ENCODE measurements around the gene FBXL7. TPM values are rescaled to one million over a fixed set of nuclear protein-coding genes. Genes with fewer than 3 reads are reported as not detected.

Gene FBXL7
- total RNA-seq, 4 donors from 2014 or later: 1.9 to 5.9 (median 3.0) TPM

DNA sequence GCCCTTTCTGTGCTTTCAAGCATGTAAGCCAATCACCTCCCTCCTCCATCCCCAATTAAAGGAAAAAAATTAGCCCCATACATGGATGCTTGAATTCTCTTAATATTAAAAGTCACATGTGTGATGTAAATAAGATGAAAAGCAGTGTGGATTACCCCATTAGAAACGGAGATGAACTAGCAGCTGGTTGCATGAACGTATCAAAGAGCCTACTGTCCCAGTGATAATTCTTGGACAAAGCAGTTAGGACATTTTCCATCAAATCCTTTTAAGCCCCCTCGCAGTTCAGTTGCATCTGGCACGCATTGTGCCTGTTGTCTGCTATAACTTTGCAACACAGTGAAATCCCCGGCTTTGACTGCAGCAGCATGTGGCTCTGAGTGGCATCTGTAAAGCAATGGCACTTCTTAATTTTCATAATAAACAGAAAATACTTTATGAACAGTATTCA lies 285.6 kb downstream of the FBXL7 start:
- no peak overlapping the region for H3K27ac ChIP-seq
- WGBS: 59% methylated on average over 5 of the region's 5 CpGs
- DNase-seq (ENCODE audit: low spot score in 2 of 2): no peak
- H3K4me1 ChIP-seq: no peaks in the 10 kb centered on the region
- no peak for TF ChIP-seq CTCF (IDR thresholded peaks at IDR 0.05)
- no peak overlapping the region for H3K4me3 ChIP-seq
- no peaks in the 10 kb centered on the region for H3K36me3 ChIP-seq
- no peaks in the 10 kb centered on the region for H3K27me3 ChIP-seq
- H3K9me3 ChIP-seq: no peaks in the 10 kb centered on the region

GRCh38 chr5:15786326-15786725 lies 286.3 kb downstream of the FBXL7 start:
- no peaks in the 10 kb centered on the region for H3K36me3 ChIP-seq
- no peak overlapping the region for H3K27ac ChIP-seq
- H3K27me3 ChIP-seq: no peaks in the 10 kb centered on the region
- DNase-seq (ENCODE audit: low spot score in 2 of 2): no peak
- H3K4me3 ChIP-seq: no peak overlapping the region
- H3K4me1 ChIP-seq: no peaks in the 10 kb centered on the region
- H3K9me3 ChIP-seq: no peaks in the 10 kb centered on the region
- no peak for TF ChIP-seq POLR2AphosphoS5 (IDR thresholded peaks at IDR 0.05)
- no peak for TF ChIP-seq CTCF (IDR thresholded peaks at IDR 0.05)
- no peak for TF ChIP-seq POLR2A (IDR thresholded peaks at IDR 0.05)
- no peak for TF ChIP-seq EP300 (IDR thresholded peaks at IDR 0.05)

- Histone ChIP-seq H3K4me1 (no peaks in the 10 kb centered on the region), H3K4me3 (no peak overlapping the region), H3K9me3 (no peaks in the 10 kb centered on the region), H3K27me3 (no peaks in the 10 kb centered on the region), H3K27ac (no peak overlapping the region), H3K36me3 (no peaks in the 10 kb centered on the region)
- WGBS: 70% methylated on average over 5 of the region's 5 CpGs
- DNase-seq (ENCODE audit: low spot score in 2 of 2): no peak
- no peak for TF ChIP-seq POLR2AphosphoS5 (IDR thresholded peaks at IDR 0.05)
- no peak for TF ChIP-seq EP300 (IDR thresholded peaks at IDR 0.05)
- TF ChIP-seq POLR2A (IDR thresholded peaks at IDR 0.05): no peak
These were observed 286.9 kb downstream of the FBXL7 start for GRCh38 chr5:15786884-15787283.

DNA sequence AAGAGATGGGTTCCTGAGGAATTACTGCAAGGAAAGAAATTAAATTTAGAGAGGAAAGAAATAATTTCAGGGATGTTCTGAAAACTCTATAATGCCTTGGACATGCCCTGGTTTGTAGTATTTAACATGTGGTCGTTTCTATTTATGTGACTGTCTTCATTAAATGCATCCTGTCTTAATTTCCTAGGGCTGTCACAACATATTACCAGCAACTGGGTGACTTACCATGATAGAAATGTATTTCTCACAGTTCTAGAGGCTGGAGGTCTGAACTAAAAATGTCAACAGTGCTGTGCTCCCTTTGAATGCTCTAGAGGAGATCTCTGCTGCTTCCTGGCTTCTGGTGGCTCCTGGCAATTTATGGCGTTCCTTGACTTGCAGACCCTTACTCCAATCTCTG lies 287.7 kb downstream of the FBXL7 start:
- no peak overlapping the region for H3K4me3 ChIP-seq
- no peaks in the 10 kb centered on the region for H3K36me3 ChIP-seq
- no peaks in the 10 kb centered on the region for H3K9me3 ChIP-seq
- TF ChIP-seq POLR2A (IDR thresholded peaks at IDR 0.05): no peak
- TF ChIP-seq POLR2AphosphoS5 (IDR thresholded peaks at IDR 0.05): no peak
- TF ChIP-seq CTCF (IDR thresholded peaks at IDR 0.05): no peak
- TF ChIP-seq EP300 (IDR thresholded peaks at IDR 0.05): no peak
- DNase-seq (ENCODE audit: low spot score in 2 of 2): no peak
- no peaks in the 10 kb centered on the region for H3K27me3 ChIP-seq
- no peaks in the 10 kb centered on the region for H3K4me1 ChIP-seq
- H3K27ac ChIP-seq: no peak overlapping the region
- WGBS: 76% methylated on average over 2 of the region's 2 CpGs

- WGBS: 76% methylated on average over 4 of the region's 4 CpGs
- Histone ChIP-seq H3K36me3 (no peaks in the 10 kb centered on the region), H3K4me3 (no peak overlapping the region), H3K27me3 (no peaks in the 10 kb centered on the region), H3K4me1 (peaks cover 4% of the 10 kb centered on the region), H3K27ac (no peak overlapping the region), H3K9me3 (no peaks in the 10 kb centered on the region)
- no peak for DNase-seq (ENCODE audit: low spot score in 2 of 2)
- TF ChIP-seq POLR2AphosphoS5 (IDR thresholded peaks at IDR 0.05) (no peak), POLR2A (IDR thresholded peaks at IDR 0.05) (no peak), CTCF (IDR thresholded peaks at IDR 0.05) (no peak), EP300 (IDR thresholded peaks at IDR 0.05) (no peak)
These were observed 289.7 kb downstream of the FBXL7 start for GRCh38 chr5:15789642-15790041.

DNA sequence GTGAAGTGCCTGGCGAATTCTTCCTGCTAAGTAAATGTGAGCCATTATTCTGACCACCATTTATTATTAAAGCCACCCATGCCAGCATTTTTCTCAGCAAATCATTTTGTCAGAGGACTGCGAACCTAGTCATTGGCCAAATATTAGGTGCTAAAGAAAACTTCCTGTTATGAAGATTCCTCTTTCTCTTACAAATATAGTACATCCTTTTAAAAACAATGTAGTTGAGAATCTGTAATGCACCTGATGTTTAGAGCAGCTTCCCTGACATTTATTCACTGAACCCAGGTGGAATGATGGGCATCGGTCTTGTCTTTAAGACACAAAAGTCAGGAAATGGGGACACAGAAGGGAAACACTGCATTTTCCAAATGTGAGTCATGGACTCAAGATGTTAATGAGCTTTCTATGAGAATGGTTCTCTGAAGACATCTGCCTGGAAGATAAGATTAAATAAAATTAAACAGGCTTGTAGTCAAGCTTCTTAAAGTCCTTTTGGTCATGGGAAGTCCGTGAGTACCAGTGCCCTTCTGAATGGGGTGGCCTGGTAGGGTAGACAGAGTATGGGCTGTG lies 290.6 kb downstream of the FBXL7 start:
- Histone ChIP-seq H3K36me3 (no peaks in the 10 kb centered on the region), H3K4me1 (peaks cover 8% of the 10 kb centered on the region), H3K4me3 (no peak overlapping the region), H3K27me3 (no peaks in the 10 kb centered on the region), H3K27ac (no peak overlapping the region), H3K9me3 (no peaks in the 10 kb centered on the region)
- DNase-seq (ENCODE audit: low spot score in 2 of 2): no peak
- TF ChIP-seq EP300 (IDR thresholded peaks at IDR 0.05) (no peak), CTCF (IDR thresholded peaks at IDR 0.05) (no peak), POLR2A (IDR thresholded peaks at IDR 0.05) (no peak), POLR2AphosphoS5 (IDR thresholded peaks at IDR 0.05) (no peak)
- 85% methylated on average over 4 of the region's 4 CpGs for WGBS

All from suprapubic skin (tissue), 4 donors.